22Rv1 (cell line): ENCODE data around the gene DLD.

Source experiments
- H3K27ac ChIP-seq: fragments of 450-650 bp; 2 replicates; pipeline ENCODE4 v1.5.1; 2017
- ZFX ChIP-seq: fragments of 450-650 bp; IDR thresholded peaks from 2 replicates; pipeline ENCODE4 v1.6.1; 2017; ENCODE audit warnings: antibody characterized with exemption, borderline replicate concordance
- TF ChIP-seq, protein P1 (sequence below): fragments of 450-650 bp; IDR thresholded peaks from 2 replicates; pipeline ENCODE4 v1.5.1; 2017; ENCODE audit warnings: mild to moderate bottlenecking

Gene DLD

DNA sequence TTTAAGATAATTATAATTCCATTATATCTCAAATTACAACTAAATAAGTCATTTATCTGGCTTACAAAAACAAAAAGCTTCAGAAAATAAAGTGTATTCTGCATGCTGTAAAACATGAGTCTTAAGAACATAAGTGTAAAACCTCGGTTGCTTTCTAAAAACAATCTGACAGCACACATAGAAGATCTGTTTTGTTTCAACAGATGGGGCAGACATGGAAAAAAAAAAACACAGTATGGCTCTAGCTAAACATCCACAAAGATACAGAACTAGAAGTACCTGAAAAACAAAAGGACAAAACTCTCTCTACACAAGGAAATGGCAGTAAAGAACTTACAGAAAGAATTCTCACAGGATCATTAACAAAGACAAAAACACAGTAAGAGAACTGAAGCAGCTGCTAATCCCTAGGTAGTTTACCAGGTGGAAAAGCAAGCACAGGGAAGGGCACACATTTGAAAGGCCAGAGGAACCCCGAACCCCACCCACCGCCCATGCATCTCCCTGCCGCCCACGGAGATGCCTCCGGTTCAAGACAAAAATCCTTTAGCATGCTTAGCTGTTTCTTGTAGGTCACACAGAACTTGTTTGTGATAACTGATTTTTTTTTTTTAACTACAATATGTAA, 42.5 kb downstream of the DLD start:
- no peak overlapping the region for H3K27ac ChIP-seq
- no peak for TF ChIP-seq ZFX
- TF ChIP-seq, protein P1, sequence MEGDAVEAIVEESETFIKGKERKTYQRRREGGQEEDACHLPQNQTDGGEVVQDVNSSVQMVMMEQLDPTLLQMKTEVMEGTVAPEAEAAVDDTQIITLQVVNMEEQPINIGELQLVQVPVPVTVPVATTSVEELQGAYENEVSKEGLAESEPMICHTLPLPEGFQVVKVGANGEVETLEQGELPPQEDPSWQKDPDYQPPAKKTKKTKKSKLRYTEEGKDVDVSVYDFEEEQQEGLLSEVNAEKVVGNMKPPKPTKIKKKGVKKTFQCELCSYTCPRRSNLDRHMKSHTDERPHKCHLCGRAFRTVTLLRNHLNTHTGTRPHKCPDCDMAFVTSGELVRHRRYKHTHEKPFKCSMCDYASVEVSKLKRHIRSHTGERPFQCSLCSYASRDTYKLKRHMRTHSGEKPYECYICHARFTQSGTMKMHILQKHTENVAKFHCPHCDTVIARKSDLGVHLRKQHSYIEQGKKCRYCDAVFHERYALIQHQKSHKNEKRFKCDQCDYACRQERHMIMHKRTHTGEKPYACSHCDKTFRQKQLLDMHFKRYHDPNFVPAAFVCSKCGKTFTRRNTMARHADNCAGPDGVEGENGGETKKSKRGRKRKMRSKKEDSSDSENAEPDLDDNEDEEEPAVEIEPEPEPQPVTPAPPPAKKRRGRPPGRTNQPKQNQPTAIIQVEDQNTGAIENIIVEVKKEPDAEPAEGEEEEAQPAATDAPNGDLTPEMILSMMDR, result no peak

DNA sequence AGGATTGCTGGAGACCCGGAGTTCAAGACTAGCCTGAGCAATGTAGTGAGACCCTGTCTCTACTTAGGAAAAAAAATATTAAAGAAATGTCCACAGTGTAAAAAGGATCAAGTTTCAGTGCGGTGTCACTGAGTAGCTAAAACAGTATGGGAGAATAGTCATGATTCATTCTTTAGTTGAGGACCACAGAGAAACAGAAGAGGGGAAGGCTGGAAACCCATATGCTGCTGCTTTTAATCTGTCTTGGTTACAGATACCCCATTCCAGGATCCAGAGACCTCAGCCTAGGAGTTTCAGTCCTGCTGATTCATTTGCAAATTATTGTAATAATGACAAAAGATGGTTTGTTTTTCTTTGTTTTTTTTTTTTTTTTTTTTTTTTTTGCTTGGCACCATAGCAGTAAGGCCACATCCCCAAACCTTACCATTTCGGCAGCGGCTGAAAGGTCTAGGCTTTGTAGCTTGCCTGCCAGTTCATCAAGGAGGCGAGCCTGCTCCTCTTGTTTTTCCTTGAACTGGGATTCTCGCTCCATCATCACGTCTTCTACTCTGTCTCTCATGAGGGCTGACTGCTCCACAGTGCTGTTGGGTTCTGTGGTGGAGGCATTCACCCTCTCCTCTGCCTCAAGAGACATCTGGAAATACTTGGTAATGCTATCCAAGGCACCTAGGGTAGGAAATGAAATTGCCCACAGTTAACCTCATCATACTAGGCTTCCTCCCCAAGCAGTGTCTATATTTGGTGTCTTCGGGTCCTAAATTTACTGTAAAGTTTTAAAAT, 44.2 kb downstream of the DLD start:
- no peak overlapping the region for H3K27ac ChIP-seq
- TF ChIP-seq, protein P1, result no peak
- TF ChIP-seq ZFX, result no peak

DNA sequence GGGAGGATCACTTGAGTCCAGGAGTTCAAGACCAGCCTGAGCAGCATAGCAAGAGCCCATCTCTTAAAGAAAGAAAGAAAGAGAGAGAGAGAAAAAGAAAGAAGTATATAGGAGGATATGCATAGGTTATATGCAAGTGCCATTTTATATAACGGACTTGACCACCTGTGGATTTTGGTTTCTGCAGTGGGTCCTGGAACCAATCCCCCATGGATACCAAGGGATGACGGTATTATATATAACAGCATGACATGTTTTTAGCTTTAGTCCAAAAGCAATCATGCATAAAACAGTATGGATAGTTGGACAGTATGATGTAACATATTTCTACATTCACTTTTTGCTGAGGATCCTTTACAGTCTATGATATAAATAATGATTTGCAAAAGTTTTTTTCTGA, 45.3 kb downstream of the DLD start:
- TF ChIP-seq, protein P1, result no peak
- no peak for TF ChIP-seq ZFX
- H3K27ac ChIP-seq, result no peak overlapping the region

DNA sequence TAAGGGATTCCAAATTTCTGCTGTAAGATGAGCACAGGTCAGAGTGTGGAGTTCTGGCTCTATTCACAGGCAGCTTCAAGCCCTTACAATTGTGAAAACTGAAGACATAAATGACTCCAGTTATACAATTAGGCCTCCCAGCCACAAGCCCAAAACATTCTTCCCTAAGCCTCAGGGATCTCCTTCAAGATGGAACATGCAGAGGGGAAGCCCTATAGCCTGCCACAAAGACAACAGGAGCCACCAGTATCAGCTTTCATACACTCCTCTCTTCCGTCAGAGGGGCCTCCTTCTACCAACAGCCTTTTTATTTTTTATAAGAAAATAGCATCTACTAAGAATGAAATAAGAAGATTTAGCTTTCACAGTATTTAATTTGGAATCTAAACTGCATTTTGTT, 46.5 kb downstream of the DLD start:
- TF ChIP-seq, protein P1, result no peak
- TF ChIP-seq ZFX, result no peak
- no peak overlapping the region for H3K27ac ChIP-seq

DNA sequence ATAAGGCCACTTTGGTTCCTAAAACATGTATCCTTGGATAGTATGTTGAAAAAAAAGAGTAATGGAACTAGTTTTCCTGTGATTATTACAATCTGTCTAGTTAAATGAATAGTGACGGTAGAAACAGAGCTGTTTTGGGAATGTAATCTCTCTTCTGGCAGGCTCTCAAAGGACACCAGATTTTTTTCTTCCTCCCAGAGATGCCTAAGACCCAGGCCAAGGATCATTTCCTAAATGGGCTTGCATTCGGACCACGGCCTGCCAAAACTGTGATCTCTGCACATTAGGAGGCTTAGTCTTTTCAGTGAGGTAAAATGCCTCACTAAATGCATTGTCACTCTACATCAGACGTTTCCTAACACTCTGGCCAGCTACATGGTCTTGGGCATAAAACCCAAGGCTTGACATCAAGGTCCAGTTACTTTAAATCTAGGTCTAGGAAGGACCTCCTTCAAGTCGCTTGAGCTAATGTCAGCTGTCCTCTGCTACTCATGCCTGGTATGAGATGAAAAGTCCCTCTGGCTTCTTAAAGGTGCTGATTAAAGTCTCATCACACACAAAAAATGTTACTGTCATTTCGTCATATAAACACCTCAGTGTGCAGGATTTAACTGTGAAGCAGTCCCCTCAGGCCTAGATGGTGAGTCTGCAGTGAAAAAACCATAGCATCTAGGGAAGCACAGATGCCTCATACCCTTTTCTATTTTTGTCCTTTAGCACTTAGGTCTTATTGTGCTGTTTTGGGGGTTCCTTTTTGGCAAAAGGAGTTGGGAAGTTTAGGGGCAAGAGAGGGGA, 47.7 kb downstream of the DLD start:
- H3K27ac ChIP-seq, result no peak overlapping the region
- TF ChIP-seq, protein P1, result no peak
- no peak for TF ChIP-seq ZFX

- H3K27ac ChIP-seq, result no peak overlapping the region
Observed at GRCh38 chr7:107939573-107940489, 48.8 kb downstream of the DLD start.

More at GRCh38 chr7:107939573-107940489, 48.8 kb downstream of the DLD start:
- no peak for TF ChIP-seq ZFX
- TF ChIP-seq, protein P1, result no peak
